GM12892 (cell line): ENCODE data around the gene GNAI2.

Experiments used
- POLR2A ChIP-seq: IDR thresholded peaks from 2 replicates; pipeline ENCODE4 v1.6.1; 2011; ENCODE audit warnings: low read depth, low read length, control low read depth
- POLR2AphosphoS5 ChIP-seq: IDR thresholded peaks from 2 replicates; pipeline ENCODE4 v1.6.1; 2011; ENCODE audit warnings: low read depth, low read length, control low read depth

GRCh38 chr3:50276762-50277101 is 40.7 kb downstream of the GNAI2 start:
- TF ChIP-seq POLR2A, result no peak
- no peak for TF ChIP-seq POLR2AphosphoS5
